GM18873 (cell line): Measurements from ENCODE around the gene GRK6.
A peak's percentile ranks its signal among the peaks of the same experiment; 100 is the strongest.
"Not testable (repeated sequence)": the region's sequence is repeated elsewhere in the genome, so short reads cannot be mapped to it uniquely, and the experiment has no call there.

Experiments
- ATAC-seq: cut with Tn5 transposase; IDR thresholded peaks from one replicate; pipeline ENCODE4 v1.9.1; 2021; ENCODE audit warnings: mild to moderate bottlenecking, moderate library complexity, moderate number of reproducible peaks; ENCODE audit not compliant: unreplicated experiment, low FRiP score

Gene GRK6

DNA sequence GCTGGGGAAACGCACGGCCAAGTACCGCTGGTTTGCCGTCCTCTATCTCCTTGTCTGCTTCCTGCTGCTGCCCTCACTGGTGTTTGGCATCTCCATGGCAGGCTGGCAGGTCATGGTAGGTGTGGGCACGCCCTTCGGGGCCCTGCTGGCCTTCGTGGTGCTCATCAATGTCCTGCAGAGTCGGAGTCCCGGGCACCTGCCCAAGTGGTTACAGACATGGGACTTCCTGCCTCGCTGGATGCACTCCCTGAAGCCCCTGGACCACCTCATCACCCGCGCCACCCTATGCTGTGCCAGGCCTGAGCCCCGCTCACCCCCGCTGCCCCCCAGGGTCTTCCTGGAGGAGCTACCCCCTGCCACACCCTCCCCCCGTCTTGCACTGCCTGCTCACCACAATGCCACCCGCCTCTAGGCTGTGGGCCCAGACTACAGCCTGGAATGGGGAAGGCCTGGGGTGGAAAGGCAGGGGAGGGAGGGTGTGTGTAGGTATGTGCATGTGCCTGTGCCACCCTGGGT, 28.5 kb upstream of the GRK6 start:
- no peak for ATAC-seq

DNA sequence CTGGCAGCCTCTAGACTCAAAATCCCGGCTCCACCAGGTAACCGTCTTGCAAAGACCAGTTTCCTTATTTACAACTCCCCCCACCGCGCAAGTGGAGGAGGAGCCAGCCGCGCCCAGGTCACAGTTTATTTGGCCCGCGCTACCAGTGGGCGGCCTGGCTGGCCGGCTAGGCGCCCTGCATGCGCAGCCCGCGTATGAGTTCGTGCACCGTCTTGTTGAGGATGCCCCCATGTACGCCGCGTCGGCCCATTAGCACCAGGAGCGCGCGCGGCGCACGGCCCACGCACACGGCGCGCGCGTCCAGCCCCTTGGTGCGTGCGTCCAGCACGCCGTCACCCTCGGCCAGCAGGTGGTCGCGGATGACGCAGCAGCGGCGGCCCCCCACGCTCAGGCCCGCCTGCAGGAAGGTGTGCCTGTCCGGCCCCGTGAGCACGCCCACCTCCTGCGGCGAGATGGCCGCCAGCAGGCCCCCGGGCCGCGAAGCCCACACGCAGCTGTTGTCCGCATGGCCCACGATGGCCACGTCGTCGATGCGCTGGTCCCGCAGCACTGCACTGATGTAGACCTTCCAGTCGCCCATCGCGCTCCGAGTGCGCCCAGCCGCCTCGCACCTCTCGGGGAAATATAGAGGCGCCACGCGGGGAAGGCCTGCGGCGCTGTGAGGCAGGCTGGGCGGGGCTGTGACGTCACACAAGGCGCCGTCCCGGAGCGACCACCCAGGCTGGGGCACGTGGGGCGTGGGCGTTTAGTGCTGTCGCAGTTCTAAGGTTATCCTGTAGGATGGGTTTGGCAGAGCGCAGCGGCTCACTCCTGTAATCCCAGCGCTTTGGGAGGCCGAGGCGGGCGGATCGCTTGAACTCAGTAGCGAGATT, 26.2 kb upstream of the GRK6 start, which contains the start of gene PFN3:
Gene PFN3 (minus strand): TSS at position 665 of the 872 bp plus-strand sequence. CDS start 85 bp downstream, at position 580.
- no peak for ATAC-seq

DNA sequence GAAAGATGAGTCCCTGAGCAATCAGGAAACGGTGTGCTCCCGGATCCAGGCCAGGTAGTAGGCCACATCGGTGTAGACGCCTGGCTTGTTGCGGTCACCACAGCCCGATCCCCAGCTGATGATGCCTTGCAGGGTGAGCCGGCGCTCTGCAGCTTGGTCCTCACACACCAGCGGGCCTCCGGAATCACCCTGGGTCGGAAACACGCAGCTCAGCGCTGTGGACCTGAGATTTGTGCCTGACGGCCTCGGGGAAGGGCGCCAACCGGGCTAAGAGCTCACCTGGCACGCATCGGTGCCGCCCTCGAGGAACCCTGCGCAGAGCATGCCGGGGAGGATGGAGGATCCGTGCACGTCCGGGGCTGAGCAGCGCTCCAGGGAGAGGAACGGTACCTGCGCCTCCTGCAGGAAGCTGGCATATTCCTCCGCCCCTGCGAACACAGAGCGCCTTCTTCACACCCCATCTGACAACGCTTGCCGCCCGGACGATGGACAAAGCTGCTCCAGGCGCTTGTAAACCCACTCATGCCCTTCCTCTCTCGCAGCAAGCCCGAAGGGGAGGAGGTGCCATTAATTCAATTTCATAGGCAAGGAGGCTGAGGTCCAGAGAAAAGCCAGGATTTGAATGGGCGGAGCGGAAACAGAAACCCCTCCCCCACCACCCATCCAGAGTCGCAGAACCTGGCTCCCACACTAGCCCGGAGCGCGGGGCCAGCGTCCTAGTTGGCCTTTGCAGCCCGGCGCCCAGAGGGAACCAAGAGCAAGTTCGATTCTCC, 24.0 kb upstream of the GRK6 start:
- no peak for ATAC-seq

DNA sequence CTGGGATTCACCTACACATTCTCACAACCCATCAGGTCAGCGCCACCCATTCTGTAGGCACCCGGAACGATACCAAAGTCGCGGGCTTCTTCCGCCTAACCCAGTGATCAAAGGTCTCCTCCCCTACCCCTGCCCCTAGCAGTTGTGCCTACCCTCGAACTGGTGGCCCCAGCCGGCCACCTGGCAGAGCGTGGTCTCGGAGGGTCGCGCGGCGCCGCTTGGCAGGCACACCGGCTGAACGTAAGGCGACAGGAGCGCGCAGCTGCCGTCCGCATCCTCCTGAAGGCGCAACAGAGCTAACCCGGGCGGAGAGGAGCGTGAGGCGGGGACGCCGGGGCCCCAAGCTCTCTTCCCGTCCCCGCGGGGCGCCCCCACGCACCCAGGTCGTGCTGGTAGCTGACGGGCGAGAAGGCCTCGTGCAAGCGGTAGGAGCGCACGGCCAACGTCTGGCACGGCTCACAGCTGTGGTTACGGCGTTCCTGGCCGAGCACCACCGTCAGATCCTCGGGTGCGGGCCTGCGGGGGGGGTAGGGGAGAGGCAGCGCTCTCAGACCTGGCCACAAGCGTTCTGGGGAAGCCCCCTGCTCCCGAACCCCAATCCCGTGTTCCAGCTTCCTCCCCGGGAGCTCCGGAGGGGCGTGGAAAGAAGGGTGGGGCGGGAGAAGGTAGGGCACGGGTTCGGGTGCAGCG, 23.2 kb upstream of the GRK6 start:
- ATAC-seq, result peak; percentile 13

DNA sequence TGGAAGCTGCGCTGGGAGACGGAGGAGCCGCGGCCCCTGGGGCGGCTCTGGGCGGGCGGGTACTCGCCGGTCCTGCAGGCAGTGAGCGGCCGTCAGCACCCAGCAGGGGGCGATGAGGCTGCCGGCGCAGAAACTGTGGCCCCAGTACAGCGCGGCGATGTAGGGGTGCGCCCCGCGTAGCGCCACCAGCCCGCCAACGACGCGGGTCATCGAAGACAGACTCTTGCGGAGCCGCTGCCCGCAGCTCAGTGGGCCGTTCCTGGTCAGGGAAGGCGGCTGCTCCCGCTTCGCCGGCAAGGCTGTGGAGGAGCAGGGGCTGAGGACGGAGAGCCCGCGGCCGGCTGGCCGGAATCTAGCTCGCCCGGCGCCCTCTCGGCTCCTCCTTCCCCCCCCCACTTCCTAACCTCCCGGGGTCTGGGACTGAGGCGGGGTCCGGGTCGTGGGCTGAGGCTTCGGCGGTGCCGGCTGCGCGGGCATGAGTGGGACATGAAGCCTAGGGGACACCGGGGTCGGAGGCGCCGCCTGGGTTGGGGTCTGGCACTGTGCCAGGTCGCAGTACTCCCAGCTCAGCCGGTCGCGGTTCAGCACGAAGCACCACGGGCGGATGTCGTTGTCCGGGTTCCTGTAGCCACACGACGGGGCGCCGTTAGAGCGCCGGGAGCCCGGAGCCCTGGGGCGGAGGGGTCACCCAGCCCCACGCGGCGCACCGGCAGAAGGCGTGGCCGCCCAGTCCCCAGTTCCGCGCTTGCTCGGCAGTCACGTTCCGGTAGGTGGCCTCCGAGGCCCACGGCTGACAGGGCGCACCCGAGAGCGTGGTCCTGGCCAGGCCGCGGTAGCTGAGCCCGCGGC, 22.5 kb upstream of the GRK6 start:
- peak; percentile 79 for ATAC-seq

GRCh38 chr5:177404641-177405179, 21.8 kb upstream of the GRK6 start:
- ATAC-seq, result no peak

DNA sequence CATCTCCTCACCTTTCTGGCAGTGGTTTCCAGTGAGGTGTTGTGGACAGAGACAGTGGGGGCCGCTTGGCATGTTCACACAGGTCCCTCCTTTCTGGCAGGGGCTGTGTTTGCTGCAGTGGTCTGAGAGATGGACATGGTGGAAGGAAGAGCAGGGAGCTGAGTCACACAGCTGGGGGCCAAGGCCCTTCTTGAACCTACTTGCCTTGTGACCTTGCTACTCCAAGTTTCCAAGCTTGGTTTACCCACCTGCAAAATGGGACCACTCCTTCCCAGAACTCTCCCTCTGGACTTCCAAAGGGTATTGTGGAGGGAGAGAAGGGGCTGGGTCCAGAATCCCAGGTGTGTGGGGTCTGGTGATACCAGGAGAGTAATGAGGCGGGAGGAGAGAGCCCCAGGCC, 21.2 kb upstream of the GRK6 start:
- no peak for ATAC-seq

DNA sequence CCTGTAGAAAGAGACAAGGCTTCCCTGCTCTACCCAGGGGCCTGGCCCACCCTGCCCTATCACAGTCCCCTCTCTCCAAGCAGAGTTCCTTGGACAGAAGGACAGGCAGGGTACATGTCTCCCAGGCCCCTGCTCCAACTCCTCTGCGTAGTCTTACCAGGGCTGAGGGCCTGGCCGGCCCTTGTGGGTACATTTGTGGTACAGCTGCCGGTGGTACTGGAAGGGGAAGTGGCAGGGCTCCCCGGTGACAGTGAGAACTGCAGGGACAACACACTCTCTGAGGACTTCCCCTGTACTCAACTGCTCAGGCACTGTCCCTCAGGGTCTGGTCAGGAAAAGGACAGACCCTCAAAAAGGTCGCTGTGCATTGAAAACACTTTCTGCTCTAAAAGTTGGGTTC, 20.7 kb upstream of the GRK6 start:
- ATAC-seq, result no peak

- no peak for ATAC-seq
These were observed 17.3 kb upstream of the GRK6 start, which contains the start of gene F12 for GRCh38 chr5:177409043-177409801. TSS of gene F12 (minus strand) at chr5:177409564. CDS start at chr5:177409527, 37 bp downstream.

- ATAC-seq, result no peak
These were observed 15.9 kb upstream of the GRK6 start for GRCh38 chr5:177410575-177410974.

GRCh38 chr5:177412603-177413233, 13.8 kb upstream of the GRK6 start:
- ATAC-seq, result no peak

- no peak for ATAC-seq
These were observed 12.0 kb upstream of the GRK6 start for GRCh38 chr5:177414481-177414880.

DNA sequence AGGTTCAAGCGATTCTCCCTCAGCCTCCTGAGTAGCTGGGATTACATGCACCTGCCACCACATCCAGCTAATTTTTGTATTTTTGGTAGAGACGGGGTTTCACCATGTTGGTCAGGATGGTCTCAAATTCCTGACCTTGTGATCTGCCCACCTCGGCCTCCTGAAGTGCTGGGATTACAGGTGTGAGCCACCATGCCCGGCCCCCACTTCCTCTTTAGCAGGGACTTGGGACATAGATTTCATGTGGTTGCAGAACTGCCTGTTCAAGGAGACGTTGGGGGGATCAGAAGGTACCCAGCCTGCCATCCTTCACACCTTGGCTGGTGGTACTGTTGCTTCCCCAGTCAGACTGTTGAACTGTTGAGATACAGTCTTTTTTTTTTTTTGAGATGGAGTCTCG, 9.4 kb upstream of the GRK6 start:
- not testable (repeated sequence) for ATAC-seq

DNA sequence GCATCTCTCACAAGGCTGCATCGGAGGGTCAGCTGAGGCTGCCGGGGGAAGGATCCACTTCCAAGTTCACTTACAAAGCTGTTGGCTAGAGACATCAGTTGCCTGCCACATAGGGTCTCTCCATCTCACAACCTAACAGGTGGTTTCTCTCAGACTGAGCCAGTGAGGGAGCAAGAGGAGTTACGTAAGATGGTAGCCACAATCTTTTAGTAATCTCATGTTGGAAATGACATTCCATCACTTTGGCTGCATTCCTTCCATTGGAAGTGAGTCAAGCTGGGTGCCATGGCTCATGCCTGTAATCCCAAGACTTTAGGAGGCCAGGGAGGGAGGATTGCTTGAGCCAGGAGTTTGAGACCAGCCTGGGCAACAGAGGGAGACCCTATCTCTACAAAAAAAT, 7.4 kb upstream of the GRK6 start:
- no peak for ATAC-seq

DNA sequence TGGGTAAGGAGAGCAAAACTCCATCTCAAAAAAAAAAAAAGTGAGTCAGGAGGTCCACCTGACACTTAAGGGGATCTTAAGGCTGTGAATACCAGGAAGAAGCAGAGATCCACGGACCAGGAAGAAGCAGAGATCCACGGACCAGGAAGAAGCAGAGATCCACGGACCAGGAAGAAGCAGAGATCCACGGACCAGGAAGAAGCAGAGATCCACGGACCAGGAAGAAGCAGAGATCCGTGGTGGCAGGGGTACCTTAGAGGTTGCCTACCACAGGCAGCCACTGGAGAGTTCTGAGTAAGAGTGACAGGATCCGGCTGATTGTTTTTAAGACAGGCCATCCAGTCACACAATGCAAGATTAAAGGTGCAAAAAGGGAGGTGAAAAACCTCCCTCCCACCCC, 6.0 kb upstream of the GRK6 start:
- ATAC-seq, result not testable (repeated sequence)

GRCh38 chr5:177421062-177421798, 5.2 kb upstream of the GRK6 start:
- no peak for ATAC-seq

- ATAC-seq, result no peak
These were observed 2.8 kb upstream of the GRK6 start for GRCh38 chr5:177423671-177424070.
